Stimulated activated naive CD8-positive, alpha-beta T cell treated with anti-CD3 and anti-CD28 coated beads, Interleukin-15, amount 100 ng/mL, for 72 hours (primary cell): ENCODE results near the gene ST13.
A peak's percentile ranks its signal among the peaks of the same experiment; 100 is the strongest.
"Not testable (repeated sequence)": the region's sequence is repeated elsewhere in the genome, so short reads cannot be mapped to it uniquely, and the experiment has no call there.

Experiments
- ATAC-seq: fragments of 150-1000 bp; cut with Tn5 transposase; 2 replicates; pipeline ENCODE4 v1.10.0; 2021; ENCODE audit warnings: mild to moderate bottlenecking, moderate library complexity
- DNase-seq, 2 donors: peaks; one replicate each; pipeline ENCODE4 v3.0.0; 2021 to 2022
- H3K27ac Mint-ChIP-seq, 2 donors: one replicate each; pipeline ENCODE4 v1.8.0; 2022; ENCODE audit warnings: mild to moderate bottlenecking in 2 of 2, mixed read lengths in 2 of 2, moderate library complexity in 2 of 2
- H3K27me3 Mint-ChIP-seq: one replicate; pipeline ENCODE4 v1.8.0; 2022; ENCODE audit warnings: mixed read lengths
- H3K4me1 Mint-ChIP-seq: one replicate; pipeline ENCODE4 v1.8.0; 2022; ENCODE audit warnings: mild to moderate bottlenecking, mixed read lengths
- H3K4me3 Mint-ChIP-seq, 2 donors: one replicate each; pipeline ENCODE4 v1.8.0; 2022; ENCODE audit warnings: mild to moderate bottlenecking in 2 of 2, mixed read lengths in 2 of 2, moderate library complexity in 1 of 2
- H3K9me3 Mint-ChIP-seq, 2 donors: one replicate each; pipeline ENCODE4 v1.8.0; 2022; ENCODE audit warnings: mixed read lengths in 2 of 2

ST13 gene

GRCh38 chr22:40856513-40857308, at the start of gene ST13, which contains the start of gene XPNPEP3:
ST13 (minus strand) TSS chr22:40856639; CDS start chr22:40856540, 99 bp downstream.
XPNPEP3 (plus strand) TSS chr22:40857148; CDS start chr22:40857182, 34 bp downstream.
- Mint-ChIP-seq H3K4me3 (peak within 1 kb of the TSS; percentile 92 to 100), H3K27ac (peak within 1 kb of the TSS; percentile 99 to 100), H3K4me1 (peaks cover 57% of the 10 kb centered on the region), H3K9me3 (no peaks in the 10 kb centered on the region), H3K27me3 (no peaks in the 10 kb centered on the region)
- peak; percentile 96 for ATAC-seq
- DNase-seq = peak; percentile 97 to 98

GRCh38 chr22:40904101-40904500, 47.7 kb upstream of the ST13 start:
- no peaks in the 10 kb centered on the region for H3K9me3 Mint-ChIP-seq
- H3K4me1 Mint-ChIP-seq = peaks cover 4% of the 10 kb centered on the region
- no peak overlapping the region for H3K27ac Mint-ChIP-seq
- no peak for ATAC-seq
- H3K27me3 Mint-ChIP-seq = no peaks in the 10 kb centered on the region
- DNase-seq = no peak
- no peak overlapping the region for H3K4me3 Mint-ChIP-seq

GRCh38 chr22:40898850-40899357, 42.5 kb upstream of the ST13 start:
- peak overlapping the region; percentile 29 to 57 for H3K4me3 Mint-ChIP-seq
- no peaks in the 10 kb centered on the region for H3K9me3 Mint-ChIP-seq
- H3K27me3 Mint-ChIP-seq = no peaks in the 10 kb centered on the region
- ATAC-seq (peak; percentile 92), DNase-seq (peak; percentile 12 to 14)
- peak overlapping the region in 1 of 2 donors; percentile 53 for H3K27ac Mint-ChIP-seq
- peaks cover 10% of the 10 kb centered on the region for H3K4me1 Mint-ChIP-seq

GRCh38 chr22:40894417-40894816, 38.0 kb upstream of the ST13 start:
- H3K4me1 Mint-ChIP-seq = peaks cover 9% of the 10 kb centered on the region
- H3K4me3 Mint-ChIP-seq = no peak overlapping the region
- H3K27ac Mint-ChIP-seq = no peak overlapping the region
- DNase-seq (no peak), ATAC-seq (no peak)
- no peaks in the 10 kb centered on the region for H3K27me3 Mint-ChIP-seq
- no peaks in the 10 kb centered on the region for H3K9me3 Mint-ChIP-seq

GRCh38 chr22:40890881-40891280, 34.4 kb upstream of the ST13 start:
- H3K27ac Mint-ChIP-seq = peak overlapping the region in 1 of 2 donors; percentile 76
- ATAC-seq (no peak), DNase-seq (no peak)

GRCh38 chr22:40889116-40889515, 32.7 kb upstream of the ST13 start:
- Mint-ChIP-seq H3K4me1 (no peaks in the 10 kb centered on the region), H3K4me3 (no peak overlapping the region), H3K27ac (peak overlapping the region in 1 of 2 donors; percentile 67), H3K9me3 (no peaks in the 10 kb centered on the region), H3K27me3 (no peaks in the 10 kb centered on the region)
- no peak for DNase-seq
- ATAC-seq = no peak

More at GRCh38 chr22:40890881-40891280, 34.4 kb upstream of the ST13 start:
- Mint-ChIP-seq H3K27me3 (no peaks in the 10 kb centered on the region), H3K4me1 (no peaks in the 10 kb centered on the region), H3K4me3 (no peak overlapping the region), H3K9me3 (no peaks in the 10 kb centered on the region)

- H3K4me3 Mint-ChIP-seq = no peak overlapping the region
- no peaks in the 10 kb centered on the region for H3K27me3 Mint-ChIP-seq
- ATAC-seq (no peak), DNase-seq (no peak)
- no peak overlapping the region for H3K27ac Mint-ChIP-seq
- H3K9me3 Mint-ChIP-seq = no peaks in the 10 kb centered on the region
- H3K4me1 Mint-ChIP-seq = no peaks in the 10 kb centered on the region
Observed at GRCh38 chr22:40878922-40879321, 22.5 kb upstream of the ST13 start.

GRCh38 chr22:40877488-40877887, 21.0 kb upstream of the ST13 start:
- H3K9me3 Mint-ChIP-seq = no peaks in the 10 kb centered on the region
- no peaks in the 10 kb centered on the region for H3K4me1 Mint-ChIP-seq
- H3K27ac Mint-ChIP-seq = no peak overlapping the region
- no peak overlapping the region for H3K4me3 Mint-ChIP-seq
- DNase-seq (no peak), ATAC-seq (no peak)
- no peaks in the 10 kb centered on the region for H3K27me3 Mint-ChIP-seq

GRCh38 chr22:40876907-40877306, 20.5 kb upstream of the ST13 start:
- Mint-ChIP-seq H3K9me3 (no peaks in the 10 kb centered on the region), H3K27ac (no peak overlapping the region), H3K4me3 (no peak overlapping the region), H3K27me3 (no peaks in the 10 kb centered on the region), H3K4me1 (no peaks in the 10 kb centered on the region)
- ATAC-seq (no peak), DNase-seq (no peak)

GRCh38 chr22:40875111-40875510, 18.7 kb upstream of the ST13 start:
- no peak overlapping the region for H3K4me3 Mint-ChIP-seq
- no peak overlapping the region for H3K27ac Mint-ChIP-seq
- H3K9me3 Mint-ChIP-seq = no peaks in the 10 kb centered on the region
- H3K4me1 Mint-ChIP-seq = no peaks in the 10 kb centered on the region
- ATAC-seq (no peak), DNase-seq (no peak)
- H3K27me3 Mint-ChIP-seq = no peaks in the 10 kb centered on the region

GRCh38 chr22:40874016-40874415, 17.6 kb upstream of the ST13 start:
- H3K27ac Mint-ChIP-seq = no peak overlapping the region
- no peak for DNase-seq
- H3K4me1 Mint-ChIP-seq = no peaks in the 10 kb centered on the region
- H3K9me3 Mint-ChIP-seq = no peaks in the 10 kb centered on the region
- ATAC-seq = no peak
- H3K4me3 Mint-ChIP-seq = no peak overlapping the region
- H3K27me3 Mint-ChIP-seq = no peaks in the 10 kb centered on the region

- not testable (repeated sequence) for ATAC-seq, H3K27ac Mint-ChIP-seq, H3K4me3 Mint-ChIP-seq, H3K9me3 Mint-ChIP-seq, DNase-seq, H3K27me3 Mint-ChIP-seq
- peaks cover 11% of the 10 kb centered on the region for H3K4me1 Mint-ChIP-seq
Observed at GRCh38 chr22:40868379-40868778, 11.9 kb upstream of the ST13 start.

GRCh38 chr22:40867109-40867508, 10.7 kb upstream of the ST13 start:
- peaks cover 22% of the 10 kb centered on the region for H3K4me1 Mint-ChIP-seq
- H3K9me3 Mint-ChIP-seq = no peaks in the 10 kb centered on the region
- no peak overlapping the region for H3K4me3 Mint-ChIP-seq
- no peak overlapping the region for H3K27ac Mint-ChIP-seq
- H3K27me3 Mint-ChIP-seq = no peaks in the 10 kb centered on the region
- ATAC-seq (no peak), DNase-seq (no peak)

GRCh38 chr22:40862537-40862936, 6.1 kb upstream of the ST13 start:
- no peaks in the 10 kb centered on the region for H3K9me3 Mint-ChIP-seq
- peaks cover 42% of the 10 kb centered on the region for H3K4me1 Mint-ChIP-seq
- ATAC-seq = no peak
- H3K27ac Mint-ChIP-seq = peak overlapping the region in 1 of 2 donors; percentile 81
- no peaks in the 10 kb centered on the region for H3K27me3 Mint-ChIP-seq
- DNase-seq = no peak
- no peak overlapping the region for H3K4me3 Mint-ChIP-seq

GRCh38 chr22:40862013-40862412, 5.6 kb upstream of the ST13 start, which contains the start of gene DNAJB7:
DNAJB7 (minus strand) TSS chr22:40862113; CDS start chr22:40861994, 119 bp downstream.
- peaks cover 43% of the 10 kb centered on the region for H3K4me1 Mint-ChIP-seq
- no peak for DNase-seq
- no peak within 1 kb of the TSS for H3K4me3 Mint-ChIP-seq
- H3K9me3 Mint-ChIP-seq = no peaks in the 10 kb centered on the region
- ATAC-seq = no peak
- H3K27me3 Mint-ChIP-seq = no peaks in the 10 kb centered on the region
- peak within 1 kb of the TSS in 1 of 2 donors; percentile 81 for H3K27ac Mint-ChIP-seq

- H3K9me3 Mint-ChIP-seq = no peaks in the 10 kb centered on the region
- H3K4me1 Mint-ChIP-seq = peaks cover 54% of the 10 kb centered on the region
- no peak for DNase-seq
- ATAC-seq = no peak
- H3K27me3 Mint-ChIP-seq = no peaks in the 10 kb centered on the region
- H3K27ac Mint-ChIP-seq = peak overlapping the region; percentile 99 to 100
- H3K4me3 Mint-ChIP-seq = peak overlapping the region; percentile 92 to 100
Observed at GRCh38 chr22:40857309-40857855, 943 bp upstream of the ST13 start.
